GM21423 (cell line): ENCODE results near the gene SMAP1.

ENCODE experiments used
- ATAC-seq: cut with Tn5 transposase; IDR thresholded peaks from one replicate; pipeline ENCODE4 v1.9.1; 2021; ENCODE audit warnings: mild to moderate bottlenecking, moderate library complexity; ENCODE audit not compliant: unreplicated experiment

The SMAP1 gene

GRCh38 chr6:70839286-70840266 is 171.9 kb downstream of the SMAP1 start:
- ATAC-seq, result peak; percentile 47

GRCh38 chr6:70841112-70841511 is 173.4 kb downstream of the SMAP1 start:
- ATAC-seq, result no peak

GRCh38 chr6:70842541-70842940 is 174.9 kb downstream of the SMAP1 start:
- ATAC-seq, result no peak

DNA sequence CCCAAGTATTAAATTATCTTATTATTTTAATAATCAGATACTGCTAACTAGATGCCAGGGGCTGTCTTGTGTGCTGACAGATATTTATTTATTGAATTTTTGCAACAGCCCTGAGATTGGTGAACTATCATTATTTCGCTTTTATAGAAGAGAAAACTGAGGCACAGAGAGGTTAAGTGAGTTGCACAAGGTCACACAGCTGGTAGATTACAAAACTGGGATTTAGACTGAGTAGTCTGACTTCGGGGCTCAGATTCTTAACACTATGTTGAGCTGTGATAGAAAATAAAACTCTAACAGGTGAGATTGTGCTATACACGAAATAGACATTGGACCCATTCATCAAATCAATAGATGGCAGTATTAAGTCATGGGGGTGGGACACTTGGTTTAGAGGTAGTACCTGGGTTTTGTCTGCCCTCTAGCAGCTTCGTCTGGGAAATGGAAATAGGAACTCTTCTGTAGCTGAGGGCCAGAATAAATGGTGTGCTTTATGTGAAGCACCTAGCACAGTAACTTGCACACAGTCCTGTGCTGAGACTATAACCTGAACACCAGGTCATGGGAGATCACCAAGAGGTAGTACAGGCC is 175.7 kb downstream of the SMAP1 start:
- ATAC-seq, result no peak

DNA sequence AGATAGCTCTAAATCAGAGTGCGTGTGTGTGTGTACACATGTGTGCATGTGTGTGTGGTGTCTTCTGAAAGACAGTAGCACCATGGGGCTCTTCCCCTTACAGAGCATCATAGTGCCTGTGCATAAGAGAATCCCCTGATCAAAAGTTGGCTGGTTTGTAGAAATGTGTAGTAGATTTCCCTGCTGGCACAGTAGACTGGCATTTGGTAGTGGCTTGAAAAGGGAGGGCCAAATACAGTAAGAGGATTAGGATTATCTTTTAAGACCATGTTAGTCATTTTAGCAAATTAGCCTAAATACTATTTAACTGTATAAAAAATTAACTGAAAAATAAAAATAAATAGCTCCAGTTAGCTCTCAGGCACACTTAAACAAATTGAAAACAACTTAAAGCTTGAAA is 176.6 kb downstream of the SMAP1 start:
- no peak for ATAC-seq

GRCh38 chr6:70846207-70846835 is 178.6 kb downstream of the SMAP1 start:
- no peak for ATAC-seq

DNA sequence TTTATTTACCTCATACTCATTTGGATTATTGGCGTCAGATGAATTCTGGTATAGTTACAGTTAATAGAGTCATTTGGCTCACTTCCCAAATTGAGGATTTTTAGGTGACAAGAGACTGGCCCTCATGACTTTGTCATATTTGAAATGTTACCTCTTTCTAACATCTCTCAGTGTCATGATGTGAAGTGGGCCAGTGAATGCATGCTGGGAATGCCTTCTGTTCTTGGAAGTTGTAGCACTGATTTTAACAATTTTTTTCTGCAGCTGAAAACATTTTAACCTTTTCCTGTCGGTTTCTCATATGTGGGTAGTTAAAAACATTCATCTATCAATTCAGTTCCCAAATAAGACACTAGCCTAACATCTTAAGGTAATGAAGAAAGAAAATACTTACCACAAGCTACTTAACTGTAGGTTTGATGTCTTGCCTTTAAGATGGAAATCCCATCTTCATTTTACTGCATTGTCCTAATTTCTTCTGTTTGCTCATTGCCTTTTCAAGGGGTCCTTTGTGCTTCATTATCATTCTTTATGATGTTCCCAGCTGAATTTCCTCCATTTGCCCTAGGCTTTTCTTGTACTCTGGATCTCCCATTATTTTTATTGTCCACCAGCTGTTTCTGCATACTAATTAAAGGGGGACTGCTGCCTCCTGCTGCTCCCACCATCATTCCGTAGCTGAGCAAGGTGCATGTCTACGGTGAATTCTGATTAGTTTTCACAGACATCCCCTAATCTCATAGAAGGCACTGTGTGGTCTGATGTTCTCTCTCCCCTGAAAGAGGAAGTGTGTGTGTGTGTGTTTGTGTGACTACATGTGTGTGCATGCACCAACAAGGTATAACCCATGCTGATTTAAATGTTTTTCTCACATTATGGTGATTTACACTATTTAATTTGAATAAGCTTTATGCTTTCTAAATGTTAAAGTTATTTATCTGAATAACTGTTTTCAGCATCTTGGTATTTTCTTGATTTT is 179.7 kb downstream of the SMAP1 start:
- no peak for ATAC-seq

DNA sequence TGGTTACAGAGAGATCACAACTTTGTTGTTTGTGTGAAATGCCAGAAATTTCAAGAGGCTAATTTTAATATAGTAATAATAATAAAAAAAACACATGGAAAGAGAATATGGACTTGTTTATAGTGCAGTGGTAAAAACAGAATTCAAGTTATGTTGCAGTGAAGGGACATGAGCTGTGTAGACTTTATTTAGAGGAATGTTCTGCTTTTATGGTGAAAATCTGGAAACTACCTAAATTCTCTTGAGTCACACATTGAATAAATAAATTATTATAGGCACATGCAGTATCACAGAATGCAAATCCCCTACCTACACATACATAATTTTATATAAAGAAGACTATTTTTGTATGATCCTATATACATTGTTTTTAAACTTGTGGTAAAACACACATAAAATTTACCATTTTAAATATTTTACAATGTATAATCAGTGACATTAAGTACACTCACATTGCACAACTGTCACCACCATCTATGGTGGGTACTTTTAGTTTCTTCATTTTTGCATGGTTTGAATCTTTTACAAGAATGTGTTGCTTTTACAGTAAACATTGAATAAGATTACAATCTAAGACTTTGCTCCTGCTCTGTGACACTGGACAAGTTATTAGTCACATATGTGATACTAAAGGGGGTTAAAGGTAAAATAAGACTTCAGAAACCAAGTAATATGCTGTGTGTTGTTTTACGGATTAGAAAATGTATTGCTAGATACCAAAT is 181.8 kb downstream of the SMAP1 start:
- no peak for ATAC-seq

DNA sequence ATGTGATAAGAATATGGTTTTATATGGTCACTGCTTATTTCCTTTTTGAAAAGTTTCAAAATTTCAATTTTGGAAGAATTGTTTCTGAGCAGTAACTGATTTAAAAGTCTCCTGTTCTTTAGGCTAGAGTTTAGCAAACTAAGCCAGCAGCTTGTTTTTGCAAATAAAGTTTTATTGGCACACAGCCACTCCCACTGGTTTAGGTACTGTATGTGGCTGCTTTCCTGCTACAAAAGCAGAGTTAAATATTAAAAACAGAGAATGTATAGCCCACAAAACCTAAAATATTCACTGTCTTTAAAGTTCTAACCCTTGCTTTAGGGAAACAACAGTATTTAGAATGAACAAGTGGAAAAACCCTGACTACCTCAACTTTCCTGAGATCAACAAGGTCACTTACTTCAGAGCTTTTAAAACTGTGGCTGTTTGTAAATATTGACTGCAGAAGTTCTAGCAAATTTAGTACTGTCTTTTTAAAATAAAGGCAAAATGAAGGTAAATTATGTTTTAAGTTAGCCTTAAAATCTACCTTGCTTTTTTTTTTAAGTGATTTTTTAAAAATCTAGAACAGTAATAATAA is 185.1 kb downstream of the SMAP1 start:
- ATAC-seq, result no peak

DNA sequence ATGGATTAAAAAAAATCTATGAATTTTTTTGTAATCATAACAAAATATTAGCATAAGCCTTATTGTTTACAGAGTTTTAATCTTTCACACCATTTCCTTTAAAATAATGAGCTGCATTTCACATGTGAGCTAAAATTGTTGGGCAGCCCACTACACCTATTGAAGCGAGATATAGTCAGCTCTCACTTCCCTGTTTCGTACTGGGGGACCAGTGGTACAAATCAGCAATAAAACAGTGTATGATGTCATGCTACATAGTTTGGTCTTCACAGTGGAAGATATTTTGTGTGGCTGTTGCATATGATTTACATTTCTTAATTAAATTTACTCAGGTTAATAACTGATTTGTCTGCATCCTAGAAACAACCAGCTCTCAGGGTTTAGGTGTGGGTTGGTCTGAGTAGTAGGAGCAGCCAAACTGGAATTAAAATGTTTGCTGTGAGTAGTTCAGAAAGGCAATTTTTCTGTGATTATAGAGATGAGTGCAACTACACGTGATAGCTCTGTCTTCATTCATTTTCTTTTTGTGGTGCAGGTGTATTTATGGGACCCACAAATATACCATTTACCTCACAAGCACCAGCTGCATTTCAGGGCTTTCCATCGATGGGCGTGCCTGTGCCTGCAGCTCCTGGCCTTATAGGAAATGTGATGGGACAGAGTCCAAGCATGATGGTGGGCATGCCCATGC is 189.8 kb downstream of the SMAP1 start:
- peak; percentile 99 for ATAC-seq

- ATAC-seq, result no peak
Measured at GRCh38 chr6:70860045-70860444, 192.4 kb downstream of the SMAP1 start.

- ATAC-seq, result no peak
Measured at GRCh38 chr6:70860920-70861319, 193.2 kb downstream of the SMAP1 start.

- ATAC-seq, result no peak
Measured at GRCh38 chr6:70863343-70863742, 195.7 kb downstream of the SMAP1 start.

DNA sequence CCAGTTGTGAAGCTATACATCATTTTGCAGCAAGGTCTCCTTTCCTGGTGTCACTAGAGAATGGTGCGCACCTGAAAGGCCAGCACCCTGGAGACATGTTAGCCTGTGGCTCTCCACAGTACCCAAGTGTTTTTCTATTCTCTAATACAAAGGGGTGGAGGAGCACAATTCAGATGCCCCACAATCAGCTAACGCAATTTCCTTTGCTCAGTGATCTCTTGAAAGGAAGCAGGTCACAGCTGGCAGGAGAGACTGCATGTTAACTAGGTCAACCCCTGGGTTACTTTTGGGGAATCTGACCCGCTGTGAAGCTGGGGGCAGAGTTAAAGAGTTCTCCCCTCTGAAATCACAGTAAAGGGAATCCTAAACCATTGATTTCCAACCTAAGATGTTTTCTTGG is 196.7 kb downstream of the SMAP1 start:
- ATAC-seq, result no peak

DNA sequence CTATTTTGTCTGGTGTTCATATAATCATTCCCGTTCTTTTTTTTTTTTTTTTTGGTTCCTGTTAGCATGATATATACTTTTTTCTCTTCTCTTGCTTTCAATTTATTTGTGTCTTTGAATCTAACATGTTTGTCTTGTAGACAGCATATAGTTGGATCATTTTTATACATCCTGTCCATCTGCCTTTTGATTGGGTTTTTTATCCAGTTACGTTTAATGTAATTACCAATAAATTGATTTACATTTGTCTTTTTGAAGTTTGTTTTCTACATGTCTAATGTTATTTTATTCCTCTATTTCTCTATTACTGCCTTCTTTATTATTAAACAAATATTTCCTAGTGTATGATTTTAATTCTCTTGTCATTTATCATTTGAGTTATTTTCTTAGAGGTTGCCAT is 204.8 kb downstream of the SMAP1 start:
- ATAC-seq, result no peak

DNA sequence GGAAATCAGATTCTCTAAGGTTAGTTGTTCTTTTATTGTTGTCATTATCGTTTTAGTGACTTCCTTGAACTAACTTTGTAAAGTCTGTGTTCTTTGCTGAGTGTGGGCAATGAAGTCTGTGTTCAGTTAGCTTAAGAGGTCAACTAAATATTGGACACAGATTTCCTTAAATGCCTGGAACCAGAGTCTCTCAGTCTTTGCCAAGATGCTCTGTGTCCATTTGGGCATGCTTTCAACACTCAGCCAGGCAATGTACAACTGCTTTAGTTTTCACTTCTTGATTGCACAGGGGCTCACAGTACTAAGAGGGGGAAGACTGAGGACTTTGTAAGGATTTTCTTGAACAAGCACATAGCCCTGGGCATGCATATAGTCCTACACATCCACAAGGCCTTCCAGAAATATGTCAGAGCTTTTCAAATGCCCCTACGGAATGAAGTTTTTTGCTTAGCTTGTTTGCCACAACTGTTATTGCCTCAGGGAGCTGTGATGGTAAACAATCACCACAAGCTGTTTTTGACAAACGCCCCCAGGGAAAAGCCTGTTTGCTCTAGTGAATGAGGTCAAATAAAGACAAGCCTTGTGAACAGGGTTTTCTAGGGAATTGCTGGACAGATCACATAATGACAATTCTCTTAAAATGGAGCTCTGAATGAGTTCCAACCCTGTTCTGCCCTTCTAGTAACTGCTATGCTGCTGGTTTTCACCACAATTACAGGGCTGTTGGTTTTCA is 206.7 kb downstream of the SMAP1 start:
- ATAC-seq, result no peak

DNA sequence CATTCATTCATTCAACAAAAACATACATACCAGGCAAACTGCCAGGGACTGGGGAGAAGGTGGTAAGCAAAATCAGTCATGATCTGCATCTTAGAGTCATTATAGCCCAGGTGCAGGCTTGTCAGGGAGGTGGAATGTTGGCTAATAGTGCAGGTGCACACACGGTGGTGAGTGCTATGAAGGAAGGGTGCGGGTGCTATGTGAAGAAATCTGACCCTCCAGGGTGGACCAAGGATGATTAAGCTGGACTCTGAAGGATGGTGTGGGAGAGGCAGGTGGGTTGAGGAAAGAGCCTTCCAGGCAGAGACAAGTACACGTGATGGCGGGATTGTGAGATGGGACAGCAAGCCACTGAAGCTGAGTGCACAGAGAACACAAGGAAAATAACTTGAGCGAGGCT is 211.8 kb downstream of the SMAP1 start:
- no peak for ATAC-seq
